ENCODE data around the gene AUNIP. TPM values are rescaled to one million over a fixed set of nuclear protein-coding genes. Genes with fewer than 3 reads are reported as not detected.

Gene AUNIP
- total and polyA plus RNA-seq, 2 experiments from 2014 or later, result 20.9 to 21.9 TPM

- no peak overlapping the region for H3K4me3 ChIP-seq
- no peak overlapping the region for H3K4me2 ChIP-seq
- no peak for TF ChIP-seq POLR2AphosphoS5 (IDR thresholded peaks at IDR 0.05; ENCODE audit: low read depth)
- TF ChIP-seq ZNF114 (CRISPR knock-in tag; IDR thresholded peaks at IDR 0.05), result no peak
- TF ChIP-seq NANOG (IDR thresholded peaks at IDR 0.05; ENCODE audit: borderline replicate concordance), result no peak
- no peak for TF ChIP-seq ZNF462 (CRISPR knock-in tag; IDR thresholded peaks at IDR 0.05)
- no peak for TF ChIP-seq ETS1 (IDR thresholded peaks at IDR 0.05)
- TF ChIP-seq EZH2phosphoT487 (IDR thresholded peaks at IDR 0.05; ENCODE audit: unreplicated experiment), result no peak
- no peak for TF ChIP-seq EZH2 (IDR thresholded peaks at IDR 0.05; ENCODE audit: low read depth, unreplicated experiment)
- no peak for TF ChIP-seq STAT1 (IDR thresholded peaks at IDR 0.05; ENCODE audit: unreplicated experiment)
- TF ChIP-seq JUNB (IDR thresholded peaks at IDR 0.05; ENCODE audit: unreplicated experiment), result no peak
- TF ChIP-seq REST (IDR thresholded peaks at IDR 0.05; ENCODE audit: unreplicated experiment), result no peak
- TF ChIP-seq CREB1 (CRISPR knock-in tag; IDR thresholded peaks at IDR 0.05; ENCODE audit: low read depth), result no peak
- no peak for TF ChIP-seq CTCF (conservative IDR thresholded peaks at IDR 0.05; ENCODE audit: low read depth in 2 of 2)
- TF ChIP-seq ZNF331 (CRISPR knock-in tag; IDR thresholded peaks at IDR 0.05; ENCODE audit: low read depth), result no peak
- no peaks in the 10 kb centered on the region for H3K9me3 Mint-ChIP-seq
- H3K4me1 ChIP-seq (ENCODE audit: insufficient read depth), result no peaks in the 10 kb centered on the region
- H3K36me3 Mint-ChIP-seq (ENCODE audit: low read depth), result no peaks in the 10 kb centered on the region; the same call in 2 of the 3 replicates
- peaks cover 39% of the 10 kb centered on the region for H4K20me1 ChIP-seq (replicated peaks; ENCODE audit: insufficient read depth)
- no peak overlapping the region for H3K4me3 Mint-ChIP-seq
- H3K4me1 Mint-ChIP-seq, result peaks cover 10% of the 10 kb centered on the region; the same call in 2 of the 3 replicates
- no peaks in the 10 kb centered on the region for H3F3A ChIP-seq (replicated peaks; ENCODE audit: low read depth)
- H2AFZ ChIP-seq, result no peak overlapping the region
- H3K27me3 ChIP-seq (ENCODE audit: insufficient read depth), result no peaks in the 10 kb centered on the region
- peaks cover 2% of the 10 kb centered on the region for H3K27me3 Mint-ChIP-seq (ENCODE audit: insufficient read depth, low read depth, poor library complexity)
- ATAC-seq (no peak), DNase-seq (ENCODE audit: low spot score) (no peak)
- H3K36me3 ChIP-seq (ENCODE audit: insufficient read depth), result peaks cover 2% of the 10 kb centered on the region; the same call in 1 of the 2 replicates
- H3K79me2 ChIP-seq (replicated peaks; ENCODE audit: insufficient read depth), result peaks cover 98% of the 10 kb centered on the region
- H3K27ac Mint-ChIP-seq, result no peak overlapping the region
- 0 out of 2 replicates have a peak overlapping the region, but pooled peaks have one; percentile 58 for H3K27ac ChIP-seq (ENCODE audit: low read depth)
- H3K9me2 ChIP-seq (ENCODE audit: insufficient read depth), result no peaks in the 10 kb centered on the region
These were observed 14.5 kb downstream of the AUNIP start for GRCh38 chr1:25844536-25845337.

Measured in GM23338 (cell line).